K562 (cell line): ENCODE measurements around the gene CRX. TPM values are rescaled to one million over a fixed set of nuclear protein-coding genes. Genes with fewer than 3 reads are reported as not detected.

Experiments used
- CHD7 ChIP-seq: fragments of 200-600 bp; sonication (generic); IDR thresholded peaks from one replicate; pipeline ENCODE4 v1.6.1; 2012; ENCODE audit warnings: mild to moderate bottlenecking, low read depth, low read length, inconsistent platforms
- CTCF ChIP-seq, 3 experiments: IDR thresholded peaks in 2 of 3; conservative IDR thresholded peaks in 1 of 3; 2 replicates each; pipeline ENCODE4 v1.5.1; 2011 to 2012; ENCODE audit warnings: low read length in 3 of 3, mild to moderate bottlenecking in 3 of 3, control low read depth in 2 of 3, improper control_type of control experiment in 1 of 3, inconsistent platforms in 1 of 3, low read depth in 1 of 3, mixed read lengths in 1 of 3, moderate library complexity in 1 of 3; ENCODE audit not compliant: insufficient read depth in 2 of 3
- GABPB1 ChIP-seq: sonication (generic); formaldehyde crosslinking; IDR thresholded peaks from 2 replicates; pipeline ENCODE4 v1.8.0; 2022; ENCODE audit warnings: mild to moderate bottlenecking, missing genetic modification reagents
- GATAD2A ChIP-seq: fragments of 450-650 bp; IDR thresholded peaks from 2 replicates; pipeline ENCODE4 v1.6.1; 2017
- HLTF ChIP-seq: fragments of 450-650 bp; IDR thresholded peaks from 2 replicates; pipeline ENCODE4 v1.6.1; 2016
- KAT2B ChIP-seq: IDR thresholded peaks from one replicate; pipeline ENCODE4 v1.6.1; 2012; ENCODE audit warnings: low read depth, mild to moderate bottlenecking, control low read depth, inconsistent platforms, low read length, moderate library complexity
- SIN3B ChIP-seq: fragments of 450-650 bp; IDR thresholded peaks from 2 replicates; pipeline ENCODE4 v1.6.1; 2017; ENCODE audit warnings: low read depth, mild to moderate bottlenecking, moderate library complexity
- SMC3 ChIP-seq: conservative IDR thresholded peaks from 2 replicates; pipeline ENCODE4 v1.6.1; 2011; ENCODE audit warnings: low read depth, low read length, improper control_type of control experiment; ENCODE audit not compliant: insufficient read depth
- TFAP4 ChIP-seq: sonication (generic); formaldehyde crosslinking; IDR thresholded peaks from 2 replicates; pipeline ENCODE4 v1.8.0; 2022; ENCODE audit warnings: missing genetic modification reagents, mild to moderate bottlenecking, moderate library complexity, borderline replicate concordance
- VEZF1 ChIP-seq: fragments of 200-800 bp; sonication (Bioruptor generic); IDR thresholded peaks from 2 replicates; pipeline ENCODE4 v1.6.1; 2017; ENCODE audit warnings: missing genetic modification characterization, missing compliant biosample characterization
- XRCC5 ChIP-seq: fragments of 200-400 bp; formaldehyde crosslinking; IDR thresholded peaks from 2 replicates; pipeline ENCODE4 v1.6.1; 2017; ENCODE audit warnings: low read depth, mild to moderate bottlenecking, low read length
- polyA plus RNA-seq, 8 experiments: library from polyadenylated mRNA; depleted of rRNA in 4 of 8; stranded (reverse) in 5 of 8; unstranded in 3 of 8; fragments of >200 nt; fragmentation: Nextera tagmentation in 2 of 8; fragmentation: Illumina TruSeq in 1 of 8; extraction: Ambion mirVana in 2 of 8; extraction: Trizol in 1 of 8; gene quantifications; 2 replicates each; pipeline versions ENCODE4 v1.2.1 to v1.2.3, GENCODE V29; 2011 to 2014; ENCODE audit warnings: inconsistent platforms in 1 of 8, missing spikeins in 1 of 8
- total RNA-seq, 7 experiments: library from RNA; depleted of rRNA in 6 of 7; stranded (reverse); fragments of >200 nt in 6 of 7; fragmentation: Illumina TruSeq in 2 of 7; extraction: Trizol in 2 of 7; gene quantifications; 2 replicates each; pipeline versions ENCODE4 v1.2.1 to v1.2.3, GENCODE V29; 2011 to 2021; ENCODE audit warnings: low replicate concordance in 1 of 7

The CRX gene
- total and polyA plus RNA-seq, 9 of the 15 experiments (the other 6 are each of a cell fraction or from before 2014, with no cell fraction given): 0.01 TPM; not detected in 8

GRCh38 chr19:47813304-47813994 lies 8.3 kb upstream of the CRX start (continued):
- TF ChIP-seq CTCF (IDR thresholded peaks at IDR 0.05 in 2 of 3, conservative IDR thresholded peaks at IDR 0.05 in 1 of 3; ENCODE audit: insufficient read depth in 2 of 3, low read depth in 1 of 3, low read length in 3 of 3) (peak; percentile 68 to 85 (median 79)), TFAP4 (peak; percentile 35; the same call in 1 of the 2 replicates), SMC3 (peak; percentile 63), CHD7 (no peak), KAT2B (no peak), GABPB1 (CRISPR knock-in tag) (no peak), HLTF (no peak), GATAD2A (no peak), SIN3B (no peak), XRCC5 (no peak; the same call in 1 of the 2 replicates), VEZF1 (peak; percentile 62)
